ENCODE data around the gene ZSCAN18.

ZSCAN18 gene

GRCh38 chr19:58086825-58087710 lies 11.0 kb downstream of the ZSCAN18 start:
- no peak for DNase-seq (ENCODE audit: low spot score)

- no peak for DNase-seq (ENCODE audit: low spot score)
Measured at GRCh38 chr19:58085348-58085875, 12.6 kb downstream of the ZSCAN18 start.

- DNase-seq (ENCODE audit: low spot score) = no peak
Measured at GRCh38 chr19:58084596-58085347, 13.3 kb downstream of the ZSCAN18 start.

GRCh38 chr19:58083021-58083420 lies 15.0 kb downstream of the ZSCAN18 start:
- DNase-seq (ENCODE audit: low spot score) = no peak

GRCh38 chr19:58079792-58080191 lies 18.2 kb downstream of the ZSCAN18 start:
- no peak for DNase-seq (ENCODE audit: low spot score)

- no peak for DNase-seq (ENCODE audit: low spot score)
Measured at GRCh38 chr19:58067240-58067912, 30.7 kb downstream of the ZSCAN18 start.

- DNase-seq (ENCODE audit: low spot score) = no peak
Measured at GRCh38 chr19:58063712-58064111, 34.3 kb downstream of the ZSCAN18 start.

- no peak for DNase-seq (ENCODE audit: low spot score)
Measured at GRCh38 chr19:58060231-58060630, 37.8 kb downstream of the ZSCAN18 start.

GRCh38 chr19:58059671-58060078 lies 38.4 kb downstream of the ZSCAN18 start:
- no peak for DNase-seq (ENCODE audit: low spot score)

GRCh38 chr19:58059003-58059670 lies 38.9 kb downstream of the ZSCAN18 start, which contains the start of gene ZNF135:
Gene ZNF135 (plus strand): TSS chr19:58059282. CDS start chr19:58060003, 721 bp downstream.
- DNase-seq (ENCODE audit: low spot score) = no peak

- no peak for DNase-seq (ENCODE audit: low spot score)
Measured at GRCh38 chr19:58058467-58058866, 39.6 kb downstream of the ZSCAN18 start.

GRCh38 chr19:58056861-58057260 lies 41.2 kb downstream of the ZSCAN18 start:
- no peak for DNase-seq (ENCODE audit: low spot score)

GRCh38 chr19:58056261-58056660 lies 41.8 kb downstream of the ZSCAN18 start:
- no peak for DNase-seq (ENCODE audit: low spot score)

GRCh38 chr19:58054901-58055874 lies 42.8 kb downstream of the ZSCAN18 start:
- no peak for DNase-seq (ENCODE audit: low spot score)

- DNase-seq (ENCODE audit: low spot score) = no peak
Measured at GRCh38 chr19:58053480-58054156, 44.4 kb downstream of the ZSCAN18 start.

- DNase-seq (ENCODE audit: low spot score) = no peak
Measured at GRCh38 chr19:58052256-58052655, 45.8 kb downstream of the ZSCAN18 start.

- no peak for DNase-seq (ENCODE audit: low spot score)
Measured at GRCh38 chr19:58047672-58048071, 50.4 kb downstream of the ZSCAN18 start.

GRCh38 chr19:58046856-58047255 lies 51.2 kb downstream of the ZSCAN18 start:
- no peak for DNase-seq (ENCODE audit: low spot score)

- no peak for DNase-seq (ENCODE audit: low spot score)
Measured at GRCh38 chr19:58045411-58046050, 52.5 kb downstream of the ZSCAN18 start.
